Neuronal stem cell (in vitro differentiated cells): ENCODE data around the gene CDR2.

Source experiments
- DNase-seq: peaks from one replicate; pipeline ENCODE4 v3.0.0-alpha.2; 2013; ENCODE audit warnings: low spot score
- H2AFZ ChIP-seq: one replicate; pipeline ENCODE4 v1.6.1; 2013; ENCODE audit warnings: mild to moderate bottlenecking, low read length, inconsistent platforms
- H2AK5ac ChIP-seq: 2 replicates; pipeline ENCODE4 v1.6.1; 2013; ENCODE audit warnings: low read depth, mild to moderate bottlenecking, inconsistent platforms, low read length, moderate library complexity, mixed read lengths
- H2BK120ac ChIP-seq: 2 replicates; pipeline ENCODE4 v1.6.1; 2013; ENCODE audit warnings: low read depth, mild to moderate bottlenecking, inconsistent platforms, low read length, moderate library complexity, mixed read lengths
- H2BK12ac ChIP-seq: one replicate; pipeline ENCODE4 v1.6.1; 2013; ENCODE audit warnings: low read length, inconsistent platforms
- H2BK15ac ChIP-seq: 2 replicates; pipeline ENCODE4 v1.6.1; 2013; ENCODE audit warnings: mild to moderate bottlenecking, low read length, inconsistent platforms, mixed read lengths
- H2BK5ac ChIP-seq: one replicate; pipeline ENCODE4 v1.6.1; 2013; ENCODE audit warnings: inconsistent platforms, mild to moderate bottlenecking, low read length, moderate library complexity
- H3K14ac ChIP-seq: one replicate; pipeline ENCODE4 v1.6.1; 2013; ENCODE audit warnings: low read length, inconsistent platforms
- H3K18ac ChIP-seq: 2 replicates; pipeline ENCODE4 v1.6.1; 2013; ENCODE audit warnings: low read length, inconsistent platforms
- H3K23ac ChIP-seq: 2 replicates; pipeline ENCODE4 v1.6.1; 2013; ENCODE audit warnings: low read depth, mild to moderate bottlenecking, mixed read lengths, low read length, inconsistent platforms; ENCODE audit not compliant: poor library complexity
- H3K27ac ChIP-seq: replicated peaks from 3 replicates; pipeline ENCODE4 v1.5.1; 2013; ENCODE audit warnings: low read length, inconsistent platforms
- H3K27me3 ChIP-seq, 3 experiments: 2 replicates each; pipeline ENCODE4 v1.6.1; 2013; ENCODE audit warnings: low read length in 3 of 3, mild to moderate bottlenecking in 2 of 3, inconsistent platforms in 1 of 3, low read depth in 1 of 3, mixed read lengths in 1 of 3, moderate library complexity in 1 of 3; ENCODE audit not compliant: control insufficient read depth in 3 of 3, insufficient read depth in 3 of 3
- H3K36me3 ChIP-seq, 2 donors: replicated peaks in 1 of 2; 2 replicates each; pipeline ENCODE4 v1.6.1; 2013; ENCODE audit warnings: low read length in 2 of 2; ENCODE audit not compliant: control insufficient read depth in 2 of 2, insufficient read depth in 2 of 2
- H3K4ac ChIP-seq: 2 replicates; pipeline ENCODE4 v1.6.1; 2013; ENCODE audit warnings: inconsistent platforms, mild to moderate bottlenecking, low read length, moderate library complexity
- H3K4me1 ChIP-seq, 2 donors: 1 replicate in 1 of 2; 2 replicates in 1 of 2; pipeline ENCODE4 v1.6.1; 2013; ENCODE audit warnings: low read length in 2 of 2, low read depth in 1 of 2; ENCODE audit not compliant: control insufficient read depth in 2 of 2, insufficient read depth in 1 of 2
- H3K4me2 ChIP-seq: one replicate; pipeline ENCODE4 v1.6.1; 2013; ENCODE audit warnings: mild to moderate bottlenecking, low read length, inconsistent platforms; ENCODE audit not compliant: insufficient read depth, poor library complexity, severe bottlenecking
- H3K4me3 ChIP-seq, 2 donors: 2 replicates each; pipeline ENCODE4 v1.5.1; 2013; ENCODE audit warnings: low read length in 2 of 2, mild to moderate bottlenecking in 2 of 2, inconsistent platforms in 1 of 2, moderate library complexity in 1 of 2
- H3K79me1 ChIP-seq: one replicate; pipeline ENCODE4 v1.6.1; 2013; ENCODE audit warnings: low read depth, mild to moderate bottlenecking, inconsistent platforms, low read length, moderate library complexity
- H3K9ac ChIP-seq: one replicate; pipeline ENCODE4 v1.6.1; 2013; ENCODE audit warnings: mild to moderate bottlenecking, low read depth, low read length, inconsistent platforms; ENCODE audit not compliant: poor library complexity
- H3K9me3 ChIP-seq, 2 donors: replicated peaks in 1 of 2; 2 replicates each; pipeline versions ENCODE3 to v1.6.1; 2013; ENCODE audit warnings: low read length in 2 of 2, mild to moderate bottlenecking in 2 of 2, inconsistent platforms in 1 of 2, low read depth in 1 of 2, mixed read lengths in 1 of 2, moderate library complexity in 1 of 2; ENCODE audit not compliant: control insufficient read depth in 2 of 2, insufficient read depth in 1 of 2
- H4K8ac ChIP-seq: one replicate; pipeline ENCODE4 v1.6.1; 2013; ENCODE audit warnings: low read depth, mild to moderate bottlenecking, inconsistent platforms, low read length, moderate library complexity
- H4K91ac ChIP-seq: one replicate; pipeline ENCODE4 v1.6.1; 2013; ENCODE audit warnings: low read length, low read depth, mild to moderate bottlenecking, inconsistent platforms; ENCODE audit not compliant: poor library complexity
- WGBS, 2 donors: extraction: QIAGEN DNeasy Blood & Tissue Kit; methylation state at CpG; one replicate each; pipeline ENCODE4 v1.1.7; 2013; ENCODE audit warnings: missing lambda C conversion rate in 2 of 2, mixed read lengths in 1 of 2; ENCODE audit not compliant: insufficient read length in 2 of 2, insufficient replicate concordance in 1 of 2; ENCODE audit errors: extremely low coverage in 2 of 2; 5-methylcytosine and 5-hydroxymethylcytosine counted together

The CDR2 gene

DNA sequence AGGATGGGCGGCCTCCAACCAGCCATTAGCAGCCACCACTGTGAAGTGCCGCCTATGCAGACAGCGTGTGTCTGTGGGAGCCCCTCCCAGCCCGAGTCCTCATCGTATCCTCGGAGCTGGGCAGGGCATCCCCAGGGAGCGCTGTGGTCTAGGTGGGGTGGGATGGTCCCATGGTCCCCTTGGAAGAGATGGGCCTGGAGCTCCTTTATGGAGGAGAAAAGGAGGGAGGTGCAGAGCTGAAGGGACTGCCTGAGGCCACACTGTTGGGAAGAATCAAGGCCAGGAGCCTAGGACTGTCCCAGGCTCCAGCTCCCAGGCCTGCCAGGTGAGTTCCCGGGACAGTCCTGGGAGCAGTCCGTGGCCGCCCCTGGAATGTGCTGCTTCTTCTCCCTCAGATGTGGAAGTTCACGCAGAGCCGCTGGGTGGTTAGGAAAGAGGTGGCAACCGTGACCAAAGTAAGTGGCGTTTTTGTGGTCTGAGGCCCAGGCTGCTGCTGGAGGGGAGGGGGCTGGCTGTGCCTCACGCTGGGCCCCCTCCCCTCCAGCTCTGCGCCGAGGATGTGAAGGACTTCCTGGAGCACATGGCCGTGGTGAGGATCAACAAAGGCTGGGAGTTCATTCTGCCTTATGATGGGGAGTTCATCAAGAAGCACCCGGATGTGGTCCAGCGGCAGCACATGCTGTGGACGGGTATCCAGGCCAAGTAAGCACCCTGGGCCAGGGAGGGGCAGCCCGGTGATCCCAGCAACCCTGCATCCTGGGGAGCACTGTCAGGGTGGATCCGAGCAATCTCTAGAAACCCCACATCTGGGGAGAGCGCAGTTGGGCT is 50.2 kb downstream of the CDR2 start:
- H3K27me3 ChIP-seq: no peaks in the 10 kb centered on the region
- H3K27ac ChIP-seq: no peak overlapping the region
- H3K9me3 ChIP-seq: peaks cover 0 to 2% of the 10 kb centered on the region in 2 donors
- no CpG with 5 or more reads among the region's 24 CpGs for WGBS, 2 donors
- H3K9ac ChIP-seq: peak overlapping the region; percentile 70
- H2BK120ac ChIP-seq: no peak overlapping the region
- H3K4me2 ChIP-seq: no peak overlapping the region
- H4K91ac ChIP-seq: no peak overlapping the region
- no peak overlapping the region for H3K4me3 ChIP-seq
- H4K8ac ChIP-seq: no peak overlapping the region
- peaks cover 60 to 87% of the 10 kb centered on the region in 2 donors for H3K36me3 ChIP-seq
- peak overlapping the region; percentile 73 for H3K23ac ChIP-seq
- no peak overlapping the region for H2BK15ac ChIP-seq
- no peak overlapping the region for H2AFZ ChIP-seq
- no peak for DNase-seq
- H2BK5ac ChIP-seq: peak overlapping the region; percentile 24
- no peak overlapping the region for H3K14ac ChIP-seq
- no peak overlapping the region for H3K18ac ChIP-seq
- H3K4ac ChIP-seq: no peak overlapping the region
- H2BK12ac ChIP-seq: peak overlapping the region; percentile 41
- H3K4me1 ChIP-seq: no peaks in the 10 kb centered on the region
- peaks cover 15% of the 10 kb centered on the region for H3K79me1 ChIP-seq
- no peak overlapping the region for H2AK5ac ChIP-seq

DNA sequence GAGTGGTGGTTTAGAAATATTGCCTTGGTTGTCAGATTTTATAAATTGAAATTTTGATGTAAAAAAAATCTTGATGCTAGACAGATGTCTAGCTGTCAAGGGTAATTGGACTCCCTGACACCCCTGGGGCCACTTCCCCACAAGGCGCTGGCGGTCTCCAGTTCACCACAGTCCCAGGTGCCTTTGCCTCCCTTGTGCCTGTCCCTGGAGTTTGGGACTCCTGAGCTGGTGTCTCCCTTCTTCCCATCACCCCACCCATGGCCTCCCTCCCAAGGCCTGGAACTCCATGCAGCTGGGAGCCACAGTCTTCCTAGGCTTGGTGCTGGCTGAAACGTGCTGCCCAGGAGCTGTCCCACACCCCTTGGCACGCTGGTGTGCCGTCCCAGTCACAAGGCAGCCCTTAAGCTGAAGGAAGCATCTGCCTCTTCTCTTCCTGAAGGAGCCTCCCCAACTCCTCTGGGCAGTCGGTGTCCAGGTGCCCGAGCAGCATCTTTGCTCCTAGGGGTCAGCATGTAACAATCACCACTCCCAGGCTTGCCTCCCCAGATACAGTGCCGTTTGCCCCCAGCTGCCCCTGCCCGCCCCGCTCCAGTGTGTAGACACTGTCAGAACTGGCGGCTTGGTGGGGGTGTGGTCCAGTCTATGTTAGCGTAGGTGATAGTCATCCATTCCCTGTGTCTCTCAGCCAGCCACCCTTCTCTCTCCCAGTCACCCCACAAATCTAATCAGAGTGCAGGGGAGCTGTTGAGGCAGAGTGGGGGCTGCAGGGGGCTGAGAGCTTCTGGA is 51.1 kb downstream of the CDR2 start:
- Histone ChIP-seq H3K14ac (no peak overlapping the region), H3K4ac (no peak overlapping the region), H3K27me3 (no peaks in the 10 kb centered on the region), H2AK5ac (no peak overlapping the region), H3K79me1 (peaks cover 15% of the 10 kb centered on the region), H3K23ac (no peak overlapping the region), H2BK12ac (peak overlapping the region; percentile 41), H3K4me1 (no peaks in the 10 kb centered on the region), H4K8ac (no peak overlapping the region), H3K9ac (peak overlapping the region; percentile 70), H3K18ac (no peak overlapping the region), H3K4me3 (no peak overlapping the region), H3K36me3 (peaks cover 55 to 90% of the 10 kb centered on the region in 2 donors), H2BK120ac (no peak overlapping the region), H4K91ac (no peak overlapping the region), H3K27ac (no peak overlapping the region), H2BK15ac (no peak overlapping the region), H3K4me2 (no peak overlapping the region), H2BK5ac (no peak overlapping the region), H3K9me3 (peaks cover 0 to under 1% of the 10 kb centered on the region in 2 donors), H2AFZ (no peak overlapping the region)
- WGBS, 2 donors: no CpG with 5 or more reads among the region's 12 CpGs
- no peak for DNase-seq

DNA sequence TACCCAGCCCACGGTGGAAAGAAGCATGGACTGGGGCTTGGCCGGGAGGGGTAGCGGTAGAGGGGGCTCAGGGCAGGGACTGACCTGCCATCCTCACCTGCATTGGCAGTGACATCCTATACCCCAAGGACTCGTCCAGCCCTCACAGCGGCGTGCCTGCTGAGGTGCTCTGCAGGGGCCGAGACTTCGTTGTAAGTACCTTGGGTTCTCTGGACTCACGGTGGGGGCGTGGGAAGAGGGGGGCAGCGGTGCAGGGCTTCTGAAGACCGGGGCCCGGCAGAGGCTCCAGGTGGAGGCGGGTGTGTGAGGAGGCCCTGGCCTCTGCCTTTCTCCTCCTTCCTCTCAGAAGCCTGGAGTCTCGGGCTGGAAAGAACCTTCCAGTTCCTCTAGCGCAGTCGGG is 51.7 kb downstream of the CDR2 start:
- peaks cover 51 to 88% of the 10 kb centered on the region in 2 donors for H3K36me3 ChIP-seq
- no peak for DNase-seq
- no peak overlapping the region for H3K4me2 ChIP-seq

DNA sequence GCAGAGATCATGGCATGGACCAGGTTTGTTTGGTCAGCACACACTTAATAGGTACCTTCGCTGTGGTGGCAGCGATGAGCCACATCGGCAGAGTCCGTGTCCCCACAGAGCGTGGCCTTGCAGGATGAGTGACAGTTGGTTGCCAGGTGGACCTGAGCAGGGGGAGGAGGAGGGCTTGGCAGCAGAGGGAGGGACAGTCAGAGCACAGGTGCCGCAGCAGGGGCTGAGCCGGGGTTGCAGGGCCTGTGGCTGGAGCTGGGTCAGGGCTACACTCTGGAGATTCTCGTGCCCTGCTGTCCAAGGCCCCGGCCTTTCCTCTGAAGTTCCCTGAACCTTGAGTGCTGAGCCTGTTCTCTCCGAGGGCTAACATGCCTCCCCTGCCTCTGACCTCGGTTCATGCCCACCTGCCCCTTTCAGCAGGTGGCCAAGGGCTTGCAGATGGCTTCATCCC is 52.4 kb downstream of the CDR2 start:
- no peak overlapping the region for H3K27ac ChIP-seq
- H2AK5ac ChIP-seq: peak overlapping the region; percentile 93
- H3K9me3 ChIP-seq: no peaks in the 10 kb centered on the region
- peak overlapping the region; percentile 36 for H3K23ac ChIP-seq
- peaks cover 48 to 88% of the 10 kb centered on the region in 2 donors for H3K36me3 ChIP-seq
- peaks cover 15% of the 10 kb centered on the region for H3K79me1 ChIP-seq
- H2BK15ac ChIP-seq: no peak overlapping the region
- no peak overlapping the region for H2AFZ ChIP-seq
- no peak overlapping the region for H2BK5ac ChIP-seq
- H3K27me3 ChIP-seq: no peaks in the 10 kb centered on the region
- no peak overlapping the region for H3K4ac ChIP-seq
- DNase-seq: no peak
- no peaks in the 10 kb centered on the region for H3K4me1 ChIP-seq
- no peak overlapping the region for H4K8ac ChIP-seq
- WGBS, 2 donors: no CpG with 5 or more reads among the region's 11 CpGs
- no peak overlapping the region for H2BK120ac ChIP-seq
- H3K4me2 ChIP-seq: no peak overlapping the region
- no peak overlapping the region for H3K14ac ChIP-seq
- peak overlapping the region in 1 of 2 donors; percentile 10 for H3K4me3 ChIP-seq
- peak overlapping the region; percentile 19 for H2BK12ac ChIP-seq
- peak overlapping the region; percentile 25 for H4K91ac ChIP-seq
- peak overlapping the region; percentile 7 for H3K9ac ChIP-seq
- H3K18ac ChIP-seq: no peak overlapping the region

More for the DNA sequence above, 51.7 kb downstream of the CDR2 start:
- H2AFZ ChIP-seq: no peak overlapping the region
- H2BK120ac ChIP-seq: no peak overlapping the region
- no peak overlapping the region for H3K18ac ChIP-seq
- H2BK5ac ChIP-seq: no peak overlapping the region
- H3K4ac ChIP-seq: no peak overlapping the region
- peaks cover 15% of the 10 kb centered on the region for H3K79me1 ChIP-seq
- H3K9ac ChIP-seq: no peak overlapping the region
- no peak overlapping the region for H3K23ac ChIP-seq
- no peak overlapping the region for H4K8ac ChIP-seq
- no peaks in the 10 kb centered on the region for H3K4me1 ChIP-seq
- H3K4me3 ChIP-seq: no peak overlapping the region
- H3K27ac ChIP-seq: no peak overlapping the region
- no peak overlapping the region for H3K14ac ChIP-seq
- H4K91ac ChIP-seq: no peak overlapping the region
- no peaks in the 10 kb centered on the region for H3K9me3 ChIP-seq
- H2AK5ac ChIP-seq: no peak overlapping the region
- H2BK15ac ChIP-seq: no peak overlapping the region
- H3K27me3 ChIP-seq: no peaks in the 10 kb centered on the region
- whole genome bisulfite sequencing, 2 donors: no CpG with 5 or more reads among the region's 17 CpGs
- H2BK12ac ChIP-seq: no peak overlapping the region
